HEK293 (cell line): Measurements from ENCODE around the gene LRRC34.

Experiments
- IKZF3 ChIP-seq: fragments of 450-650 bp; IDR thresholded peaks from 2 replicates; pipeline ENCODE4 v1.5.0; 2018; ENCODE audit warnings: missing biosample characterization, mild to moderate bottlenecking, missing genetic modification characterization, moderate library complexity
- SETDB1 ChIP-seq: IDR thresholded peaks from one replicate; pipeline ENCODE4 v1.6.1; 2017; ENCODE audit warnings: mild to moderate bottlenecking, low read length, moderate library complexity, mixed read lengths; ENCODE audit not compliant: insufficient read length
- ZBTB17 ChIP-seq: fragments of 450-650 bp; formaldehyde crosslinking; IDR thresholded peaks from 2 replicates; pipeline ENCODE4 v1.5.1; 2016; ENCODE audit warnings: missing biosample characterization, missing genetic modification characterization
- ZFP3 ChIP-seq: fragments of 450-650 bp; formaldehyde crosslinking; IDR thresholded peaks from 2 replicates; pipeline ENCODE4 v1.5.1; 2016; ENCODE audit warnings: low read depth, missing biosample characterization, missing genetic modification characterization
- ZNF112 ChIP-seq: fragments of 450-650 bp; formaldehyde crosslinking; IDR thresholded peaks from 2 replicates; pipeline ENCODE4 v1.5.0; 2017; ENCODE audit warnings: missing biosample characterization, missing genetic modification characterization
- ZNF155 ChIP-seq: fragments of 450-650 bp; formaldehyde crosslinking; IDR thresholded peaks from 2 replicates; pipeline ENCODE4 v1.5.1; 2016; ENCODE audit warnings: missing biosample characterization, missing genetic modification characterization
- ZNF248 ChIP-seq: fragments of 450-650 bp; formaldehyde crosslinking; IDR thresholded peaks from 2 replicates; pipeline ENCODE4 v1.5.1; 2017; ENCODE audit warnings: missing biosample characterization, missing genetic modification characterization
- ZNF292 ChIP-seq: fragments of 450-650 bp; formaldehyde crosslinking; IDR thresholded peaks from 2 replicates; pipeline ENCODE4 v1.5.1; 2016; ENCODE audit warnings: low read depth, missing biosample characterization, missing genetic modification characterization, borderline replicate concordance
- ZNF426 ChIP-seq: fragments of 450-650 bp; formaldehyde crosslinking; IDR thresholded peaks from 2 replicates; pipeline ENCODE4 v1.5.1; 2017; ENCODE audit warnings: missing biosample characterization, missing genetic modification characterization, mild to moderate bottlenecking, inconsistent platforms, moderate library complexity
- ZNF501 ChIP-seq: fragments of 450-650 bp; formaldehyde crosslinking; IDR thresholded peaks from 2 replicates; pipeline ENCODE4 v1.5.1; 2016; ENCODE audit warnings: missing biosample characterization, missing genetic modification characterization
- ZNF521 ChIP-seq: fragments of 450-650 bp; formaldehyde crosslinking; IDR thresholded peaks from 2 replicates; pipeline ENCODE4 v1.5.1; 2017; ENCODE audit warnings: missing biosample characterization, mild to moderate bottlenecking, missing genetic modification characterization
- ZNF623 ChIP-seq: fragments of 450-650 bp; formaldehyde crosslinking; IDR thresholded peaks from 2 replicates; pipeline ENCODE4 v1.5.1; 2016; ENCODE audit warnings: missing biosample characterization, missing genetic modification characterization
- ZNF791 ChIP-seq: fragments of 450-650 bp; formaldehyde crosslinking; IDR thresholded peaks from 2 replicates; pipeline ENCODE4 v1.5.1; 2016; ENCODE audit warnings: missing biosample characterization, missing genetic modification characterization
- ZSCAN16 ChIP-seq: fragments of 450-650 bp; formaldehyde crosslinking; IDR thresholded peaks from 2 replicates; pipeline ENCODE4 v1.5.1; 2016; ENCODE audit warnings: missing biosample characterization, missing genetic modification characterization
- ZSCAN23 ChIP-seq: fragments of 450-650 bp; formaldehyde crosslinking; IDR thresholded peaks from 2 replicates; pipeline ENCODE4 v1.5.1; 2016; ENCODE audit warnings: missing biosample characterization, missing genetic modification characterization
- TF ChIP-seq, protein P1 (sequence below): fragments of 450-650 bp; formaldehyde crosslinking; IDR thresholded peaks from 2 replicates; pipeline ENCODE4 v1.5.1; 2017; ENCODE audit warnings: missing biosample characterization, missing genetic modification characterization
- TF ChIP-seq, protein P2 (sequence below): fragments of 450-650 bp; formaldehyde crosslinking; IDR thresholded peaks from 2 replicates; pipeline ENCODE4 v1.5.1; 2016; ENCODE audit warnings: missing biosample characterization, missing genetic modification characterization
- TF ChIP-seq, protein P3 (sequence below): fragments of 450-650 bp; formaldehyde crosslinking; IDR thresholded peaks from 2 replicates; pipeline ENCODE4 v1.5.1; 2016; ENCODE audit warnings: missing biosample characterization, missing genetic modification characterization, low read depth
- TF ChIP-seq, protein P4 (sequence below): fragments of 450-650 bp; formaldehyde crosslinking; IDR thresholded peaks from 2 replicates; pipeline ENCODE4 v1.5.1; 2016; ENCODE audit warnings: missing biosample characterization, missing genetic modification characterization
- TF ChIP-seq, protein P5 (sequence below): fragments of 450-650 bp; formaldehyde crosslinking; IDR thresholded peaks from 2 replicates; pipeline ENCODE4 v1.5.1; 2016; ENCODE audit warnings: missing biosample characterization, missing genetic modification characterization
- TF ChIP-seq, protein P6 (sequence below): fragments of 450-650 bp; formaldehyde crosslinking; IDR thresholded peaks from 2 replicates; pipeline ENCODE4 v1.5.1; 2016; ENCODE audit warnings: missing biosample characterization, missing genetic modification characterization

The LRRC34 gene

DNA sequence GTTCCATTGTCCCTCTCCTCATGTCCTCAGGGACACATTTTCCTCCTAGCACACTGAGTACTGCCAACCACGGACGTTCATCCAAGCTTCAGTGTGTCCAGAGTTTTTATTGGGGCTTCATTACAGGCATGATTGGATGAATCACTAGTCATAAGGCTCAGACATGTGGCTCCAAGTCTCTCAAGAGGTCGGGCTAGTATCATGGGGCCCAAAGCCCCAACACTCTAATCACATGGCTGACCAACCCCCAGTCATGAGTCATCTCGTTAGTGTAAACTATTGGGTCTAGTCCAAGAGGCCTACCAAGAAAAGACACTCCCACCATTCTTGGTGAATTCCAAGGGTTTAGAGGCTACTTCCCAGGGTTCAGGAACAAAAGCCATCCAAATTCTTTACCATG lies 52.2 kb downstream of the LRRC34 start (continued):
- TF ChIP-seq ZFP3 (tag by site-specific recombination) (no peak), SETDB1 (peak; percentile 45), ZBTB17 (no peak), ZNF623 (tag by site-specific recombination) (no peak), ZNF248 (tag by site-specific recombination) (no peak), IKZF3 (tag by site-specific recombination) (no peak), ZNF521 (tag by site-specific recombination) (no peak), ZNF501 (tag by site-specific recombination) (no peak), ZSCAN23 (no peak), ZNF791 (tag by site-specific recombination) (no peak), ZNF112 (tag by site-specific recombination) (no peak), ZNF292 (no peak), ZNF426 (tag by site-specific recombination) (no peak), ZSCAN16 (tag by site-specific recombination) (no peak), ZNF155 (tag by site-specific recombination) (no peak)
- TF ChIP-seq, protein P1, sequence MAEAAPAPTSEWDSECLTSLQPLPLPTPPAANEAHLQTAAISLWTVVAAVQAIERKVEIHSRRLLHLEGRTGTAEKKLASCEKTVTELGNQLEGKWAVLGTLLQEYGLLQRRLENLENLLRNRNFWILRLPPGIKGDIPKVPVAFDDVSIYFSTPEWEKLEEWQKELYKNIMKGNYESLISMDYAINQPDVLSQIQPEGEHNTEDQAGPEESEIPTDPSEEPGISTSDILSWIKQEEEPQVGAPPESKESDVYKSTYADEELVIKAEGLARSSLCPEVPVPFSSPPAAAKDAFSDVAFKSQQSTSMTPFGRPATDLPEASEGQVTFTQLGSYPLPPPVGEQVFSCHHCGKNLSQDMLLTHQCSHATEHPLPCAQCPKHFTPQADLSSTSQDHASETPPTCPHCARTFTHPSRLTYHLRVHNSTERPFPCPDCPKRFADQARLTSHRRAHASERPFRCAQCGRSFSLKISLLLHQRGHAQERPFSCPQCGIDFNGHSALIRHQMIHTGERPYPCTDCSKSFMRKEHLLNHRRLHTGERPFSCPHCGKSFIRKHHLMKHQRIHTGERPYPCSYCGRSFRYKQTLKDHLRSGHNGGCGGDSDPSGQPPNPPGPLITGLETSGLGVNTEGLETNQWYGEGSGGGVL (tag by site-specific recombination) = 0 out of 2 replicates have a peak, but pooled peaks have one; percentile 15
- TF ChIP-seq, protein P2, sequence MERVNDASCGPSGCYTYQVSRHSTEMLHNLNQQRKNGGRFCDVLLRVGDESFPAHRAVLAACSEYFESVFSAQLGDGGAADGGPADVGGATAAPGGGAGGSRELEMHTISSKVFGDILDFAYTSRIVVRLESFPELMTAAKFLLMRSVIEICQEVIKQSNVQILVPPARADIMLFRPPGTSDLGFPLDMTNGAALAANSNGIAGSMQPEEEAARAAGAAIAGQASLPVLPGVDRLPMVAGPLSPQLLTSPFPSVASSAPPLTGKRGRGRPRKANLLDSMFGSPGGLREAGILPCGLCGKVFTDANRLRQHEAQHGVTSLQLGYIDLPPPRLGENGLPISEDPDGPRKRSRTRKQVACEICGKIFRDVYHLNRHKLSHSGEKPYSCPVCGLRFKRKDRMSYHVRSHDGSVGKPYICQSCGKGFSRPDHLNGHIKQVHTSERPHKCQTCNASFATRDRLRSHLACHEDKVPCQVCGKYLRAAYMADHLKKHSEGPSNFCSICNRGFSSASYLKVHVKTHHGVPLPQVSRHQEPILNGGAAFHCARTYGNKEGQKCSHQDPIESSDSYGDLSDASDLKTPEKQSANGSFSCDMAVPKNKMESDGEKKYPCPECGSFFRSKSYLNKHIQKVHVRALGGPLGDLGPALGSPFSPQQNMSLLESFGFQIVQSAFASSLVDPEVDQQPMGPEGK (tag by site-specific recombination) = no peak
- TF ChIP-seq, protein P3, sequence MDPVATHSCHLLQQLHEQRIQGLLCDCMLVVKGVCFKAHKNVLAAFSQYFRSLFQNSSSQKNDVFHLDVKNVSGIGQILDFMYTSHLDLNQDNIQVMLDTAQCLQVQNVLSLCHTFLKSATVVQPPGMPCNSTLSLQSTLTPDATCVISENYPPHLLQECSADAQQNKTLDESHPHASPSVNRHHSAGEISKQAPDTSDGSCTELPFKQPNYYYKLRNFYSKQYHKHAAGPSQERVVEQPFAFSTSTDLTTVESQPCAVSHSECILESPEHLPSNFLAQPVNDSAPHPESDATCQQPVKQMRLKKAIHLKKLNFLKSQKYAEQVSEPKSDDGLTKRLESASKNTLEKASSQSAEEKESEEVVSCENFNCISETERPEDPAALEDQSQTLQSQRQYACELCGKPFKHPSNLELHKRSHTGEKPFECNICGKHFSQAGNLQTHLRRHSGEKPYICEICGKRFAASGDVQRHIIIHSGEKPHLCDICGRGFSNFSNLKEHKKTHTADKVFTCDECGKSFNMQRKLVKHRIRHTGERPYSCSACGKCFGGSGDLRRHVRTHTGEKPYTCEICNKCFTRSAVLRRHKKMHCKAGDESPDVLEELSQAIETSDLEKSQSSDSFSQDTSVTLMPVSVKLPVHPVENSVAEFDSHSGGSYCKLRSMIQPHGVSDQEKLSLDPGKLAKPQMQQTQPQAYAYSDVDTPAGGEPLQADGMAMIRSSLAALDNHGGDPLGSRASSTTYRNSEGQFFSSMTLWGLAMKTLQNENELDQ = no peak
- TF ChIP-seq, protein P4, sequence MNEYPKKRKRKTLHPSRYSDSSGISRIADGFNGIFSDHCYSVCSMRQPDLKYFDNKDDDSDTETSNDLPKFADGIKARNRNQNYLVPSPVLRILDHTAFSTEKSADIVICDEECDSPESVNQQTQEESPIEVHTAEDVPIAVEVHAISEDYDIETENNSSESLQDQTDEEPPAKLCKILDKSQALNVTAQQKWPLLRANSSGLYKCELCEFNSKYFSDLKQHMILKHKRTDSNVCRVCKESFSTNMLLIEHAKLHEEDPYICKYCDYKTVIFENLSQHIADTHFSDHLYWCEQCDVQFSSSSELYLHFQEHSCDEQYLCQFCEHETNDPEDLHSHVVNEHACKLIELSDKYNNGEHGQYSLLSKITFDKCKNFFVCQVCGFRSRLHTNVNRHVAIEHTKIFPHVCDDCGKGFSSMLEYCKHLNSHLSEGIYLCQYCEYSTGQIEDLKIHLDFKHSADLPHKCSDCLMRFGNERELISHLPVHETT = no peak
- TF ChIP-seq, protein P5, sequence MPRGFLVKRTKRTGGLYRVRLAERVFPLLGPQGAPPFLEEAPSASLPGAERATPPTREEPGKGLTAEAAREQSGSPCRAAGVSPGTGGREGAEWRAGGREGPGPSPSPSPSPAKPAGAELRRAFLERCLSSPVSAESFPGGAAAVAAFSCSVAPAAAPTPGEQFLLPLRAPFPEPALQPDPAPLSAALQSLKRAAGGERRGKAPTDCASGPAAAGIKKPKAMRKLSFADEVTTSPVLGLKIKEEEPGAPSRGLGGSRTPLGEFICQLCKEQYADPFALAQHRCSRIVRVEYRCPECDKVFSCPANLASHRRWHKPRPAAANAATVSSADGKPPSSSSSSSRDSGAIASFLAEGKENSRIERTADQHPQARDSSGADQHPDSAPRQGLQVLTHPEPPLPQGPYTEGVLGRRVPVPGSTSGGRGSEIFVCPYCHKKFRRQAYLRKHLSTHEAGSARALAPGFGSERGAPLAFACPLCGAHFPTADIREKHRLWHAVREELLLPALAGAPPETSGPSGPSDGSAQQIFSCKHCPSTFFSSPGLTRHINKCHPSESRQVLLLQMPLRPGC (tag by site-specific recombination) = no peak
- TF ChIP-seq, protein P6, sequence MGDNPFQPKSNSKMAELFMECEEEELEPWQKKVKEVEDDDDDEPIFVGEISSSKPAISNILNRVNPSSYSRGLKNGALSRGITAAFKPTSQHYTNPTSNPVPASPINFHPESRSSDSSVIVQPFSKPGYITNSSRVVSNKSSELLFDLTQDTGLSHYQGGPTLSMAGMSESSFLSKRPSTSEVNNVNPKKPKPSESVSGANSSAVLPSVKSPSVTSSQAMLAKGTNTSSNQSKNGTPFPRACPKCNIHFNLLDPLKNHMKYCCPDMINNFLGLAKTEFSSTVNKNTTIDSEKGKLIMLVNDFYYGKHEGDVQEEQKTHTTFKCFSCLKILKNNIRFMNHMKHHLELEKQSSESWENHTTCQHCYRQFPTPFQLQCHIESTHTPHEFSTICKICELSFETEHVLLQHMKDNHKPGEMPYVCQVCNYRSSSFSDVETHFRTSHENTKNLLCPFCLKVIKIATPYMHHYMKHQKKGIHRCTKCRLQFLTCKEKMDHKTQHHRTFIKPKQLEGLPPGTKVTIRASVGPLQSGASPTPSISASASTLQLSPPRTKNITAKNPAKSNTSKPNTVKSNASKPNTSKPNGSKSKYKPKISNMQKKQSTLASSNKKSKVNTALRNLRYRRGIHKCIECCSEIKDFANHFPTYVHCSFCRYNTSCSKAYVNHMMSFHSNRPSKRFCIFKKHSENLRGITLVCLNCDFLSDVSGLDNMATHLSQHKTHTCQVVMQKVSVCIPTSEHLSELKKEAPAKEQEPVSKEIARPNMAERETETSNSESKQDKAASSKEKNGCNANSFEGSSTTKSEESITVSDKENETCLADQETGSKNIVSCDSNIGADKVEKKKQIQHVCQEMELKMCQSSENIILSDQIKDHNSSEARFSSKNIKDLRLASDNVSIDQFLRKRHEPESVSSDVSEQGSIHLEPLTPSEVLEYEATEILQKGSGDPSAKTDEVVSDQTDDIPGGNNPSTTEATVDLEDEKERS (tag by site-specific recombination) = 0 out of 2 replicates have a peak, but pooled peaks have one; percentile 42
